PFSK-1 (cell line): ENCODE measurements around the gene NPEPPS.

Experiments
- REST ChIP-seq, 2 experiments: IDR thresholded peaks; 2 replicates each; pipeline versions ENCODE4 v1.6.1 to v1.8.0; 2011 to 2012; ENCODE audit warnings: low read depth in 2 of 2, low read length in 2 of 2, control low read depth in 1 of 2, inconsistent platforms in 1 of 2, mild to moderate bottlenecking in 1 of 2, moderate library complexity in 1 of 2; ENCODE audit not compliant: insufficient read depth in 1 of 2
- TAF1 ChIP-seq: IDR thresholded peaks from 2 replicates; pipeline ENCODE4 v1.6.1; 2012; ENCODE audit warnings: low read length, control low read depth, borderline replicate concordance; ENCODE audit not compliant: insufficient read depth

- TF ChIP-seq REST (IDR thresholded peaks at IDR 0.05; ENCODE audit: insufficient read depth in 1 of 2, low read depth in 2 of 2, low read length in 2 of 2) (no peak), TAF1 (no peak)
These were observed 80.8 kb downstream of the NPEPPS start for GRCh38 chr17:47611372-47612350.
